GM19238 (cell line): ENCODE measurements around the gene HPCAL1.

ENCODE experiments used
- DNase-seq: peaks from one replicate; pipeline ENCODE4 v3.0.0; 2011; ENCODE audit warnings: low spot score; ENCODE audit not compliant: insufficient read length

HPCAL1 gene

GRCh38 chr2:10352972-10353371 is 50.3 kb downstream of the HPCAL1 start:
- DNase-seq, result no peak

DNA sequence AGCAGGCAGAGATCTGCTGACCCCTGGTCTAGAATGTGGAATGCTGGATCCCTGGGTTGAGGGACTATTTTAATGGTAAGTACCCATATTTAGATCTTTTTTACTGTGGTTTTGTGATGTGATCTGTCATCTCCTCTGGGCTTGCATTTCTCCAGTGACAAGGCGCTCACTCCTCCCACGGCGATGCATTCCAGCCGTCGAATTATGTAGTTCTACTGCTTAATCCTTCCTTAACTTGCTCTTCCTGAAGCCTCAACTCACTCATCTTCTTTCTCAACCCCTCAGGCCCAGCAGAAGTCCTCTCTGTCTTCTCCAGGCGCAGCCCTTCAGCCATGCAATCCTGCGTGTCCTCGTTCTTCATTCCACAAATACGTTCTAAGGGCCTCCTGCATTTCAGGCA is 51.2 kb downstream of the HPCAL1 start:
- no peak for DNase-seq

GRCh38 chr2:10354399-10354798 is 51.7 kb downstream of the HPCAL1 start:
- no peak for DNase-seq

GRCh38 chr2:10355471-10356438 is 53.1 kb downstream of the HPCAL1 start:
- DNase-seq, result no peak

DNA sequence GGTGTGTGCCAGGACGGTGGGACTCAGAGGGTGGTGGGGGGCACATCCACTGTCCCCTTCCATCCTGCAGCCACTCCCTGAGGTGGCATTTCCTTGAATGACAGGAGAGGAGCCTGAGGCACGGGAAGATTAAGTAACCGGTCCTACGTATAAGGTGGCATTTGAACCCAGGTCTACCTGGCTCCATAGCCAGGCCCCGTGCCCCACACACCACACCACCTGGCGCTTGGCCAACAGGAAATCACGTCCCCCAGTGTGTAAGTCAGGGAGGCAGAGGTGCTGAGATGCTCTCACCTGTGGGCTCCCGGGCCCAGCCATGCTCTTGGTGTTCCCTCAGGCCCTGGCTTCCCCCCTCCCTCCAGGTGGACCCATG is 53.7 kb downstream of the HPCAL1 start:
- DNase-seq, result no peak

- DNase-seq, result no peak
These were observed 54.8 kb downstream of the HPCAL1 start for GRCh38 chr2:10357193-10358169.

DNA sequence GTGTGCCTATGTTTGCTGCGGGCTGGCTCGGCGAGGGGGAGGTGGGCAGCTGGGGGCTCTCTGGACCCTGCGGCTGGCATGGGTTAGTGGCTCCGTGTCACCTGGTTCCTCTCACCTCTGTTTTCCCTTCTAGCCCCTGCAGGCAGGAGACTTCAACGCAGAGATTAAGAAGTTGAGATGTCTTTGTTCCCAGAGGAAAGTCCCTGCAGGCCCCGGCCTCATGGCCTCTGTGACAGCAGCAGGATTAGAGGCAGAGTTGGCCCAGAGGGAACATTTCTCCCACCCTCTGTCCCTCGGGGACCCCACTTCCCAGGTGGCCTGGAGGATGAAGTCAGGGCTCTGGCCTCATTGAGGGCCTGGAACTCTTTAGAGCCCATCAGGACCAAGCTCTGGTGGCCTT is 56.5 kb downstream of the HPCAL1 start:
- no peak for DNase-seq

- no peak for DNase-seq
These were observed 57.1 kb downstream of the HPCAL1 start for GRCh38 chr2:10359731-10360329.

DNA sequence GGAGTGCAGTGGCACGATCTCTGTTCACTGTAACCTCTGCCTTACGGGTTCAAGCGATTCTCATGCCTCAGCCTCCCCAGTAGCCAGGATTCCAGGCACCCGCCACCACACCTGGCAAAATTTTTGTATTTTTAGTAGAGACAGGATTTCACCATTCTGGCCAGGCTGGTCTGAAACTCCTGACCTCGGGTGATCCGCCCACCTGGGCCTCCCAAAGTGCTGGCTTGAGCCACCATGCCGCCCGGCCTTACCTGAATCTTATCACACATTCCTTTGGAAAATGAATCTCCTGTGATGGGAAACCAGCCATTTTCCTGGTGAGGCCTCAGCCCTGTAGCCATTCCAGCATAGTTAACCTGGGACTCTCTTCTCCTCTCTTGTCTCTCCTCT is 57.8 kb downstream of the HPCAL1 start:
- no peak for DNase-seq

- DNase-seq, result no peak
These were observed 58.3 kb downstream of the HPCAL1 start for GRCh38 chr2:10360850-10361588.

DNA sequence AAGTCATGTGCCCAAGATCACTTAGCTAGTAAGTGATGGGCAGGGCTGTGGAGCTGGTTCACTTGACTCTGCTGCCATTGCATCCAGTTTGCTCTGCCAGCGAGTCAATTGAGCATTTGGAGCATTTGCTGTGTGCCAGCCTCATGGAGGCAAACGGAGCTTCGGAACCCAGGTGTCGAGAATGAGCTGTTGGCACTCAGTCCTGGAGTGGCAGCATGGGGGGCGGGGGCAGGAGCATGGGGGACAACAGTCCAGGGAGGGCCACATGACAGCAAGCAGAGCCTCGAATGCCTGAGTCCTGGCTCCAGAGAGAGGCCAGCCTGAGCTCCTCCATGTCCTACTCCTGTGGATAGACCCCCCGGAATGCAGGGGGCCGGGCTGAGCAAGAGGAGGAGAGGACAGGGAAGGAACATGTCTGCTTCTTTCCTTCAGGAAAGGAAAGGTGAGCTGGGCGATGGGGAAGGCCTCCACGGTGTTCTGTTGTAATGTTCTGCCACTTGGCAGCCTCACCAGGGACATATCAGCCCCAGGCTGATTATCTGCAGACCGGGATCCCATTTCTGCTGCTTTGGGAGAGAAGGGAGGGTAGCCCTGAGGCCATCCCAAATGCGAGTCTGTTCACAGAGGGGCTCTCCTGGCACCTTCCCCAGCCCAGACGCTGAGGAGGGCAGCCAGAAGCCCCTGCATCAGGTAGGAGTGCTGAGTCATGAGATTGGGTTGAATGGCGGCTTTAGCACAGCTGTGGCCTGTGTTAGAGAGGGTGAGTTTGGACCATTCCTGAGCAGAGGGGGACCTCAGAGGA is 59.6 kb downstream of the HPCAL1 start:
- no peak for DNase-seq

DNA sequence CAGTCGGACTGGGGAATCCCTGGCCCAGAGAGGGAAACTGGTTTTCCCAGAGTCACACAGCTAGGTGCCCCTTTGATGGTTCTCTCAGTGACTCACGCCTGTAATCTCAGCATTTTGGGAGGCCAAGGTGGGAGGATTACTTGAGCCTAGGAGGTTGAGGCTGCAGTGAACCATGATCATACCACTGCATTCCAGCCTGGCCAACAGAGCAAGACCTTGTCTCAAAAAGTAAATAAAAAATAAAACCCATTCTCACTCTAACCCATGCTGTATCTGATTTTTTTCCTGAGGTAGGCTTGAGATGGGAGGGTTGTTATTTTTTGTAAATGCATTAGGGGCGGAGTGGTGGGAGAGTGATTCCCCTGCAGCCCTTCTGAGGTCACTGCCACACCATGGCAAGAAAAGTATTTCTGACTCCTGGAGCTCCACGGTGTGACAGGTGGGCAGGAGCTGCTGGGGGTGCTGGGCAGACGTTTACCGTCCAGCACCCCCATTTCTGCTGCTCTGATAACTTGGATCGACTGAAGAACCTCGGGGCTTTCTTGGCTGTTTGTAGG is 60.3 kb downstream of the HPCAL1 start:
- DNase-seq, result no peak

- no peak for DNase-seq
These were observed 61.3 kb downstream of the HPCAL1 start for GRCh38 chr2:10363861-10364610.

DNA sequence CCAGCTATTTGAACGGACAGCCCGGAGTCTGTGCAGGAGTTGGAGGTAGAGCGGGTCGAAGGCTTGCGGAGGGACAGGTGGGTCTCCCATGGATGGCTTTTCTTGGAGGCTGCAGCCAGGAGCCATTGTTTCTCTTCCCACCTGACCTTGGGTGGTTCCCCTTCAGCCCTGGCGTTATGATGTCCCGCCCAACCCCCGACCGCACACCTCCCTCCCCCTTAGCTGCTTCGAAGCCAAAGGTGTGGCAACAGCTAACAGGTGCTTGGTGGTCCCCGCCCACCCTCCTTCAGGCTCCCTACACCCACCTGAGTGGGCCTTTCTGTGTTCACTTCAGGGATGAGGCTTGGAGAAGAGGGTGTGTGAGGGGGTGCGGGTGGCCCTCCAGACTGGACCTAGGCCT is 62.7 kb downstream of the HPCAL1 start:
- DNase-seq, result no peak

GRCh38 chr2:10366601-10367270 is 64.0 kb downstream of the HPCAL1 start:
- DNase-seq, result no peak

DNA sequence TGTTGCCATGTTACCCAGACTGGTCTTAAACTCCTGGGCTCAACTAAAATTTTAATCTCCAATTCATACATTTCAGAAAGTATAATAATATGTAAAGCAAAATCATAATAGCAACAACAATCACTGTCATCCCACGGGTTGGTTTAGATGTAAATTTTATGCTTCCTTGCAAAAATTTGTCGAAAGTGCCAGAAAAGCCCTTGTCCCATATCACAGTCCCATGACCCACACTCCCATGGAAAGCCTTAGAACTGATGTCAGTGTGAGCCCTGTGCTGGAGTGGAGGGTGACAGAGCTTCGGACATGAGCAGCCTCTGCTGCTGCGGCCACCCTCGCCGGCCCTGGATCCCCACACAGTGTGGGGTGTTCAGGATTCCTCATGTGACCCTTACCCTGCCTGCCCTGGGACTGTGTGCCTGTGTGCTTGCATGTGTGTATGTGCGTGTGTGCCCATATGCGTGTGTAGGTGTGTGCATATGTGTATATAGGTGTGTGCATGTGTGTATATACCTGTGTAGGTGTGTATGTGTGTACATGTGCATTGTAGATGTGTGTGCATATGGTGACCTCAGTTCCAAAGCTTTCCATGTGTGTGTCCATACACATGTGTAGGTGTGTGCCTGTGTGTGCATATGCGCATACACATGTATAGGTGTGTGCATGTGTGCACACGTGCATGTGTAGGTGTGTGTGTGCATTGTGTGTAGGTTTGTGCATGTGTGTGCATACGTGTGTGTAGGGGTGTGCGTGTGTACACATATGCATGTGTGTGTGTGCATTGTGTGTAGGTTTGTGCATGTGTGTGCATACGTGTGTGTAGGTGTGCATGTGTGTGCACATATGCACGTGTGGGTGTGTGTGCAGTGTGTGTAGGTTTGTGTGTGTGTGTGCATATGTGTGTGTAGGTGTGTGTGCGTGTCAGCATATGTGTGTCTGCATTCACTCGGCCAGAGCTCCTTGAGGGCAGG is 65.1 kb downstream of the HPCAL1 start:
- no peak for DNase-seq

DNA sequence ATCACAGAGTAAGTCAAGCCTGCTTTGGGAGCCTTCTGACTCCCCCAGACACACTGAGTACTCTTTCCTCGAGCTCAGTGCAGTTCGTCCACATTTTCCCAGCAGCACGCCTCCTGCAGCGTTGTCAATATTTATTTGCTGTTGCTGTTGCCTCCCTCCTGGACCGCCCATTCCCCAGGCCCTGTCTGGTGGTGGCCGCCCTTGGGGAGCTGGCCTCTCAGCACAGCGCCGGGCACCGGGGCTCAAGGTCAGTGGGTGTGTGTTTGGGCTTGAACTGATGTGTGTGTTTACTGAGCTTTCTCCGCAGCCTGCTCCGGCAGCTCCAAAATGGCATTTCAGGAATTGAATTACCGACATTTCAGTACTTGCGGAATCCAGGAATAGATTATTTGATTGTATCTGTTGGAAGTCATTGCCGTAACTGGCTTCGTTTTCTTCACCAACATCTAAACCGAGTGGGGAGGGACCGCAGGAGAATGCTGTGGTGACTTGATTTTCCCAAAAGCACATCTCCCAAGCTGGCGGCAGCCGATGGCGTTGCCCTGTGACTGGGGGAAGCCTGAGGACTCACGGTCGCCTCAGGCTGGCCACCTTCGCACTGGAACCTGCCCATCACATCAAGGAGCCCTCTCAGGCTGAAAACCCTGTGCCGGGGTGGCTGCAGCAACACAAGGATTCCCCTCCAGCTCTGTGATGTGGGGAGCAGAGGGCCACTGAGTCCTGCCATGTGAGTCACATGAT is 66.0 kb downstream of the HPCAL1 start:
- no peak for DNase-seq
